GM19043 (cell line): ENCODE measurements around the gene CST9L.

Source experiments
- ATAC-seq: cut with Tn5 transposase; IDR thresholded peaks from one replicate; pipeline ENCODE4 v1.9.1; 2021; ENCODE audit warnings: low read depth; ENCODE audit not compliant: unreplicated experiment

Gene CST9L

GRCh38 chr20:23548408-23548807, 19.9 kb downstream of the CST9L start:
- no peak for ATAC-seq

- no peak for ATAC-seq
Observed at GRCh38 chr20:23547613-23548012, 20.7 kb downstream of the CST9L start.

DNA sequence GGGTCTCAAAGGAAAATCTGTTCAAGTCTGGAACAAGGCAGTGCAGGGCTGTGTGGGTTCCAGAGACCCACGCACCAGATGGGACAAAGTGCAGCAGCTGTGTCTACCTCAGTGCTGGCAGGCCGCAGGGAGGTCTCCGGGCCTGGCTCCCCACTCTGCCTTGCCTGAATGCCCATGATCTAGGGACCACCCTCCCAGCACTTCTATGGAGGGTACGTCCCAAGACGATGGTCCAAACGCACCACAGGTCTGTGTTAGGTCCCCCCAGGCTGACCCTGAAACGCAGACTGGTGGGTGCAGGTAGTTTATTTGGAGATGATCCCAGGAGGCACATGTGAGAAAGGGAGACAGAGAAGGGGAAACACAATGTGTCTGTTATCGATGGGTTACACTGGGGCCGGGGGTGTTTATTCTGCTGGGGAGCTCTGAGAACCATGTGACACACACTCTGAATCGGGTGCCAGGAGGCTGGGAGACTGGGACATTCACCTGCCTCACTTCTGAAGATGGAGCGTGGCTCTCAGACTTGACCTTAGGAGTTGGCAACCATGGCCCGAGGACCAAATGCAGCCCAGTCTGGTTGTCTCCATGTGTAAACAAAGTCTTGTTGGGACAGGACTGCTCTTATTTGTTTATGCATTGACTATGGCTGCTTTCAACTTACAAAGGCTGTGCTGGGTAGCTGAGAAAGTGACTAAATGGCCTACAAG, 21.7 kb downstream of the CST9L start:
- ATAC-seq, result no peak

GRCh38 chr20:23544133-23544532, 24.2 kb downstream of the CST9L start:
- ATAC-seq, result no peak

GRCh38 chr20:23542801-23543200, 25.5 kb downstream of the CST9L start:
- ATAC-seq, result no peak

GRCh38 chr20:23541776-23542175, 26.5 kb downstream of the CST9L start:
- no peak for ATAC-seq

DNA sequence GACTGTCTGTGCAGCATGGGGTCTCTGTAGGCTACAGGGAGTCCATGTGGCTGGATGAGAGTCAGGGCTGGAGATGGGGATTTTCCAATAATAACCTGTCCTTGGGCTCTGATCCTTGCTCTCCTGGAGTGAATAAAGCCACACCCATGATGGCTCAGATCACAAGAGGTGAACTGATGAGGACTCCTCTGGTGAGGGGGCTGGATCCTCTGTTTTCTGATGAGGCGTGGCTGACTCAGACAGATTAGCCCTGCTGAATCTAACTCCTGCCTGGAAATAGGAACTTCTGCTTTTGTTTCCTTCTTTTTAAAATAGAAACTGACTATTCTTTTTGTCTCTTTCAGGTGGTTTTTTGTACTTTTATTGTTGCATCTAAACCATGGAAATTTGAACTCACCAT, 27.0 kb downstream of the CST9L start:
- no peak for ATAC-seq

DNA sequence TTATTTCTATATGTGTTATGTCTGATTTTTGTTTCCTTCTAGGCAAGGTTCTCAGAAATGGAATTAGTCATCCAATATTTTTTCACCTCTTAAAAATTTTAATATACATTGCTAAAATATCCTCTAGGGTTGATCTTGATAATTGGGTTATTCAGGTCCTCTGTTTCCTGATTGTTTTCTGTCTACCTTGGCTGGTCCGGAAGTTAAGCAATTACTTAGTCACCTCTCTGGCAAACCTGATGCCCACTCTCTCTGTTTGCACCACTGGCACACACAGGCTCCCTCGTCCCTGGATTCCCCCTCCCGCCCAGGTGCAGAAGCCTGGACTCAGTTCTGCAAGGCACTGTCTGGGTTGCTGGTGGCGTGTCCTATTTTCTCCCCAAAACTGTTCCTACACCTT, 27.7 kb downstream of the CST9L start:
- no peak for ATAC-seq

- ATAC-seq, result no peak
Observed at GRCh38 chr20:23537030-23537429, 31.3 kb downstream of the CST9L start.

DNA sequence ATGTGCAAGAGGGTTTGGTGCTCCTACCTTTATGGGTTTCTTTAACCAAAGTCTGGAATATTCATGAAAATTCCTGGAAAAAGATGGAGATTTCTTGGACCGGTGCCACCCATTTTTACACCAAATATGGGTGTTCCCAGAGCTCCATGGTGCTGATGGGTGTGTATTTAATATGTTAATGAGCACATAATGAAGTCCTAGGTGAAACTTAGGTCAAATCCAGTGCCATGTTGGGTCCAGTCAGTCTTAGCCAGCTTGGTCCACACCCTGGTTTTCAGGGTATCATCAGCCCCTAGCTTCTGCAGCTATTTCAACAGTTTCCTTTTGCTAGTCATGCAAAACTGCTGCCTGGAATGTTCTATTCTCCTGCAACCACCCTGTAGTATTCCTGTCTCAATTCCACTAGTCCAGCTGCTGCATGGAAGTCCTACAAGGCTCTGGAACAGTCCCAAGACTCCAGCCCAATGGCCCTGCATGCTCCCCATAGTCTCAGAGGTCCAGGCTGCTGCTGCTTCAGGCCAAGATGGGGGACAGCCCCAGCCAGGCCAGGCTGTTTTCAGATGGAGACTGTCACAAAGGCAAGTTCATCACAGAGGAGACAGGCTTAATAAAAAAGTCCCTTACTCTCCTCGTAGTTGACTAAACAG, 31.8 kb downstream of the CST9L start:
- no peak for ATAC-seq

- no peak for ATAC-seq
Observed at GRCh38 chr20:23534801-23535593, 33.3 kb downstream of the CST9L start.

- ATAC-seq, result no peak
Observed at GRCh38 chr20:23533161-23533560, 35.1 kb downstream of the CST9L start.

GRCh38 chr20:23532533-23532932, 35.8 kb downstream of the CST9L start:
- ATAC-seq, result no peak

DNA sequence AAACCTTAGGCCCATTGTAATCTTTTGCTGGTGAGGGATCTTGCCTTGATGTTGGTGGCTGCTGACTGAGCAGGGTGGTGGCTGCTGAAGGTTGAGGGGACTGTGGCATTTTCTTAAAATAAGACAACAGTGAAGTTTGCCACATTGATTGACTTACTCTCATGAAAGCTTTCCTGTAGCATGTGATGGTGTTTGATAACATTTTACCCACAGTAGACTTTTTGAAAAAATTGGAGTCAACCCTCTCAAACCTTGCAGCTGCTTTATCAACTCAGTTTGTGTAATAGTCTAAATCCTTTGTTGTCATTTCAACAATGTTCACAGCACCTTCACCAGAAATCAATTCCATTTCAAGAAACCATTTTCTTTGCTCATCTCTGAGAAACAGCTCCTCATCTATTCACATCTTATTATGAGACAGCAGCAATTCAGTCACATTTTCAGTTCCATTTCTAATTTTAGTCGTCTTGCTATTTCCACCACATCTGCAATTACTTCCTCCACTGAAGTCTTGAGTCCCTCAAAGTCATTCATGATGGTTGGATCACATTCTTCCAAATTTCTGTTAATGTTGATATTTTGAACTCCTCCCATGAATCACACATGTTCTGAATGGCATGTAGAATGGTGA, 37.2 kb downstream of the CST9L start:
- ATAC-seq, result no peak

GRCh38 chr20:23528867-23529431, 39.3 kb downstream of the CST9L start:
- ATAC-seq, result no peak

- no peak for ATAC-seq
Observed at GRCh38 chr20:23526850-23527249, 41.4 kb downstream of the CST9L start.

DNA sequence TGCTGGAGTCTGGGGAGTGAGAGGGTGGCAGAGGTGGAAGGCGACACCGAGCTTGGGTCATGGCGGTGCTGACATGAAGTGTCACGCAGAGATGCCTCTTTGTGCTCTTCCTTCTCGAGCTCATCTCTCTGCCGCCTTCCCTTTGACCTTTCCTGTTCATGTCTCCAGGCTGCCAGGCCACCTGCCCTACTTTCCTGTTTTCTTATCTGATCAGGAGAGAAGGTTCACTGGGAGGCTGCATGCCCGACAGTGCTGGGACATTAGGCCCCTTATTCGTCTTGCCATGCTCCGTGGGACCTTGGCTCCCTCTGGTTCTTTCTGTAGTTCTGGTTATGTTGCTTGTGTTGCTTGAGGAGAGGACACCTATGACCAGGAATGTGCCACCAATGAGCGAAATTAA, 44.1 kb downstream of the CST9L start:
- no peak for ATAC-seq

GRCh38 chr20:23520185-23520584, 48.1 kb downstream of the CST9L start:
- ATAC-seq, result peak; percentile 66

GRCh38 chr20:23519556-23519955, 48.7 kb downstream of the CST9L start:
- ATAC-seq, result no peak

DNA sequence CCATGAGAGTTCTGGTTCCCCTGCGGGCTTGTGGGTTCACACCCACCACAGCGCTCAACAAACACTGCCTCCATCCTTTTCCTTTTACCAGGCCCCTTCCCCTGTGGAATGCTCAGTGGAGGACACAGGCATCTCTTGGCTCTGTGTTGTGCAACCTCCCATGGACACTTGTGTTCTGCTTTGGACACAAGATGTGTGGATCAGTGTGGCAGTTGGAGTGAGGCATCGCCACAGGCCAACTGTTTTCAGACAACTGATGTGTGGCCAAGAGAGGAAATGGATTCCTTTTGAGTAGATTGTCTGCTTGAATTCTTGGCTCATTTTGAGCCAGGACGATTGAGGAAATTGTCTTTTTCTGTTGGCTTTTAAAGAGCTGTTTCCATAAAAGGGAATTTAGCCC, 50.6 kb downstream of the CST9L start:
- no peak for ATAC-seq
